Liver (tissue), 9 donors: ENCODE measurements around the gene PHKB. TPM values are rescaled to one million over a fixed set of nuclear protein-coding genes. Genes with fewer than 3 reads are reported as not detected.

Experiments
- DNase-seq: peaks from one replicate; pipeline ENCODE4 v3.0.0-alpha.2; 2017; ENCODE audit warnings: low spot score
- H3K27ac ChIP-seq, 2 donors: one replicate each; pipeline ENCODE4 v1.7.0; 2013; ENCODE audit warnings: inconsistent platforms in 2 of 2, low read length in 2 of 2, control low read depth in 1 of 2, low read depth in 1 of 2, mild to moderate bottlenecking in 1 of 2
- H3K27me3 ChIP-seq, 4 donors: one replicate each; pipeline versions ENCODE4 v1.6.1 to v1.7.0; 2013; ENCODE audit warnings: low read length in 3 of 4, inconsistent platforms in 1 of 4, mild to moderate bottlenecking in 1 of 4, moderate library complexity in 1 of 4; ENCODE audit not compliant: control insufficient read depth in 4 of 4, insufficient read depth in 4 of 4
- H3K36me3 ChIP-seq, 4 donors: one replicate each; pipeline versions ENCODE4 v1.6.1 to v1.7.0; 2013; ENCODE audit warnings: low read length in 3 of 4, mild to moderate bottlenecking in 3 of 4, low read depth in 1 of 4, moderate library complexity in 1 of 4; ENCODE audit not compliant: control insufficient read depth in 4 of 4, insufficient read depth in 3 of 4
- H3K4me1 ChIP-seq, 4 donors: one replicate each; pipeline versions ENCODE4 v1.6.1 to v1.7.0; 2013; ENCODE audit warnings: low read length in 3 of 4, mild to moderate bottlenecking in 3 of 4, moderate library complexity in 1 of 4; ENCODE audit not compliant: control insufficient read depth in 4 of 4, insufficient read depth in 4 of 4
- H3K4me3 ChIP-seq, 3 donors: one replicate each; pipeline versions ENCODE4 v1.6.1 to v1.7.0; 2013; ENCODE audit warnings: low read length in 3 of 3, control low read depth in 1 of 3, low read depth in 1 of 3, mild to moderate bottlenecking in 1 of 3
- H3K9ac ChIP-seq, 2 donors: one replicate each; pipeline ENCODE4 v1.7.0; 2013; ENCODE audit warnings: low read length in 2 of 2, mild to moderate bottlenecking in 2 of 2, moderate library complexity in 2 of 2, control low read depth in 1 of 2, low read depth in 1 of 2
- H3K9me3 ChIP-seq, 4 donors: one replicate each; pipeline versions ENCODE4 v1.6.1 to v1.7.0; 2013; ENCODE audit warnings: low read length in 3 of 4; ENCODE audit not compliant: control insufficient read depth in 4 of 4
- EGR1 ChIP-seq, 2 donors: IDR thresholded peaks; 2 replicates each; pipeline ENCODE4 v1.6.1; 2016 to 2018; ENCODE audit warnings: antibody characterized with exemption in 2 of 2, low read depth in 2 of 2
- FOXA1 ChIP-seq: IDR thresholded peaks from 2 replicates; pipeline ENCODE4 v1.6.1; 2016; ENCODE audit warnings: antibody characterized with exemption
- FOXA2 ChIP-seq: IDR thresholded peaks from 2 replicates; pipeline ENCODE4 v1.6.1; 2016; ENCODE audit warnings: antibody characterized with exemption
- GABPA ChIP-seq, 2 donors: IDR thresholded peaks in 1 of 2; conservative IDR thresholded peaks in 1 of 2; 2 replicates each; pipeline ENCODE4 v1.6.1; 2016; ENCODE audit warnings: antibody characterized with exemption in 2 of 2, mild to moderate bottlenecking in 1 of 2, moderate library complexity in 1 of 2
- HNF4A ChIP-seq, 2 donors: conservative IDR thresholded peaks; 2 replicates each; pipeline ENCODE4 v1.6.1; 2016; ENCODE audit warnings: antibody characterized with exemption in 2 of 2, mild to moderate bottlenecking in 2 of 2
- HNF4G ChIP-seq: IDR thresholded peaks from 2 replicates; pipeline ENCODE4 v1.6.1; 2016; ENCODE audit warnings: antibody characterized with exemption
- JUND ChIP-seq, 2 donors: IDR thresholded peaks; 2 replicates each; pipeline ENCODE4 v1.6.1; 2016; ENCODE audit warnings: antibody characterized with exemption in 2 of 2
- NR2F2 ChIP-seq: IDR thresholded peaks from 2 replicates; pipeline ENCODE4 v1.6.1; 2016; ENCODE audit warnings: antibody characterized with exemption
- RAD21 ChIP-seq, 2 donors: IDR thresholded peaks; 2 replicates each; pipeline ENCODE4 v1.6.1; 2016; ENCODE audit warnings: antibody characterized with exemption in 2 of 2, mild to moderate bottlenecking in 2 of 2
- RXRA ChIP-seq, 2 donors: IDR thresholded peaks; 2 replicates each; pipeline ENCODE4 v1.6.1; 2017 to 2018; ENCODE audit warnings: antibody characterized with exemption in 2 of 2, mild to moderate bottlenecking in 1 of 2
- SP1 ChIP-seq: IDR thresholded peaks from 2 replicates; pipeline ENCODE4 v1.6.1; 2018; ENCODE audit warnings: antibody characterized with exemption, mild to moderate bottlenecking
- YY1 ChIP-seq: IDR thresholded peaks from 2 replicates; pipeline ENCODE4 v1.6.1; 2016; ENCODE audit warnings: antibody characterized with exemption, mild to moderate bottlenecking
- WGBS: extraction: QIAGEN DNeasy Blood & Tissue Kit; methylation state at CpG from one replicate; pipeline ENCODE4 v1.1.7; 2013; 5-methylcytosine and 5-hydroxymethylcytosine counted together
- polyA plus RNA-seq, 2 donors: library from polyadenylated mRNA; stranded (reverse) in 1 of 2; unstranded in 1 of 2; fragments of 200-250 nt in 1 of 2; fragments of >200 nt in 1 of 2; fragmentation: Nextera tagmentation in 1 of 2; extraction: Ambion mirVana in 1 of 2; gene quantifications; one replicate each; pipeline versions ENCODE4 v1.2.1 to v1.2.3, GENCODE V29; 2013 to 2015
- total RNA-seq, 2 donors: library from RNA; depleted of rRNA; stranded (reverse); fragments of >200 nt; gene quantifications; one replicate each; pipeline ENCODE4 v1.2.3, GENCODE V29; 2014
- TF ChIP-seq, protein P1 (sequence below): IDR thresholded peaks from 2 replicates; pipeline ENCODE4 v1.6.1; 2016; ENCODE audit warnings: antibody characterized with exemption, mild to moderate bottlenecking
- TF ChIP-seq, protein P2 (sequence below): IDR thresholded peaks from 2 replicates; pipeline ENCODE4 v1.6.1; 2016; ENCODE audit warnings: antibody characterized with exemption
- TF ChIP-seq, protein P3 (sequence below): fragments of 150-350 bp; IDR thresholded peaks from 2 replicates; pipeline ENCODE4 v1.5.1; 2017; ENCODE audit warnings: improper control_type of control experiment, low read depth, low read length; ENCODE audit not compliant: missing input control
- donor health status: healthy.
- donor health status: healthy.
- donor health status: healthy.
- donor health status: healthy.
- donor health status: healthy.

Gene PHKB
- total and polyA plus RNA-seq, 4 donors: 13.2 to 49.1 (median 29.0) TPM

DNA sequence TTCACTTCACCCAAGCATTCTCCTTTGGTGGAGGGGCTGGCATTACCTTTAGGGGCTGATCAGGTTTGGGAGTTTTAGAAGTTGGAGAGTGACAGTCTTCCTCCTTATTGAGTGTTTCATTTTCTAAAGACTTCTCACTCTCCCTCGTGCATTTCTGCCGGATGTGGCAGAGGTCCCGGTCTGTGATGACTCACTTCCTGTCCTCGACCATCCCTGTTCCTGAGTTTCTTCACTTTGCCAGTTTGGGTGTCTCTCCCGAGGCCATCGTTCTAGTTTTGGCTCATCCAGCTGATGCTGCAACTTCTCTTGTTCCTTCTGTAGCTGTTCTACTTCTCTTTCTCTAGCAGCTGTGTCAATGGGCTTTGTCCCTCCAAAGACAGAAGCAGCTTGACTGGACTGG, 104.3 kb downstream of the PHKB start:
- peaks cover 0 to 4% (median 0%) of the 10 kb centered on the region in 4 donors for H3K36me3 ChIP-seq
- H3K4me1 ChIP-seq: no peaks in the 10 kb centered on the region
- H3K9me3 ChIP-seq: no peaks in the 10 kb centered on the region
- DNase-seq: no peak
- TF ChIP-seq, protein P1, sequence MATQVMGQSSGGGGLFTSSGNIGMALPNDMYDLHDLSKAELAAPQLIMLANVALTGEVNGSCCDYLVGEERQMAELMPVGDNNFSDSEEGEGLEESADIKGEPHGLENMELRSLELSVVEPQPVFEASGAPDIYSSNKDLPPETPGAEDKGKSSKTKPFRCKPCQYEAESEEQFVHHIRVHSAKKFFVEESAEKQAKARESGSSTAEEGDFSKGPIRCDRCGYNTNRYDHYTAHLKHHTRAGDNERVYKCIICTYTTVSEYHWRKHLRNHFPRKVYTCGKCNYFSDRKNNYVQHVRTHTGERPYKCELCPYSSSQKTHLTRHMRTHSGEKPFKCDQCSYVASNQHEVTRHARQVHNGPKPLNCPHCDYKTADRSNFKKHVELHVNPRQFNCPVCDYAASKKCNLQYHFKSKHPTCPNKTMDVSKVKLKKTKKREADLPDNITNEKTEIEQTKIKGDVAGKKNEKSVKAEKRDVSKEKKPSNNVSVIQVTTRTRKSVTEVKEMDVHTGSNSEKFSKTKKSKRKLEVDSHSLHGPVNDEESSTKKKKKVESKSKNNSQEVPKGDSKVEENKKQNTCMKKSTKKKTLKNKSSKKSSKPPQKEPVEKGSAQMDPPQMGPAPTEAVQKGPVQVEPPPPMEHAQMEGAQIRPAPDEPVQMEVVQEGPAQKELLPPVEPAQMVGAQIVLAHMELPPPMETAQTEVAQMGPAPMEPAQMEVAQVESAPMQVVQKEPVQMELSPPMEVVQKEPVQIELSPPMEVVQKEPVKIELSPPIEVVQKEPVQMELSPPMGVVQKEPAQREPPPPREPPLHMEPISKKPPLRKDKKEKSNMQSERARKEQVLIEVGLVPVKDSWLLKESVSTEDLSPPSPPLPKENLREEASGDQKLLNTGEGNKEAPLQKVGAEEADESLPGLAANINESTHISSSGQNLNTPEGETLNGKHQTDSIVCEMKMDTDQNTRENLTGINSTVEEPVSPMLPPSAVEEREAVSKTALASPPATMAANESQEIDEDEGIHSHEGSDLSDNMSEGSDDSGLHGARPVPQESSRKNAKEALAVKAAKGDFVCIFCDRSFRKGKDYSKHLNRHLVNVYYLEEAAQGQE: no peak
- TF ChIP-seq, protein P2, sequence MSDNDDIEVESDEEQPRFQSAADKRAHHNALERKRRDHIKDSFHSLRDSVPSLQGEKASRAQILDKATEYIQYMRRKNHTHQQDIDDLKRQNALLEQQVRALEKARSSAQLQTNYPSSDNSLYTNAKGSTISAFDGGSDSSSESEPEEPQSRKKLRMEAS: peak; percentile 23
- TF ChIP-seq GABPA (IDR thresholded peaks at IDR 0.05 in 1 of 2, conservative IDR thresholded peaks at IDR 0.05 in 1 of 2) (peak; percentile 53 to 60), JUND (IDR thresholded peaks at IDR 0.05) (peak in 1 of 2 donors; percentile 60), RXRA (IDR thresholded peaks at IDR 0.05) (peak in 1 of 2 donors; percentile 6), NR2F2 (no peak)
- no peak overlapping the region for H3K9ac ChIP-seq
- 72% methylated on average over 6 of the region's 6 CpGs for WGBS
- H3K27me3 ChIP-seq: no peaks in the 10 kb centered on the region
- no peak overlapping the region for H3K27ac ChIP-seq
- H3K4me3 ChIP-seq: no peak overlapping the region

DNA sequence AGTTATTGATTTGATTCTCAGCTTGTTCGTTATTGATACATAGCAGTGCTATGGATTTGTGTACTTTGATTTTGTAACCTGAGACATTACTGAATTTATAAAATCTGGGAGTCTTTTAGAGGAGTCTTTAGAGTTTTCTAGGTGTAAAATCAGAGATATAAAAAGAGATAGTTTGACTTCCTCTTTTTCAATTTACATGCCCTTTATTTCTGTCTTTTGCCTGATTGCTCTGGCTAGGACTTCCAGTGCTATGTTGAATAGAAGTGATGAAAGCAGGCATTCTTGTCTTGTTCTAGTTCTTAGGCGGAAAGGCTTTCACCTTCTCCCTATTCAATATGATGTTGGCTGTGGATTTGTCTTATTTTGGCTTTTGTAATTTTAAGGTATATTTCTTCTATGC, 106.2 kb downstream of the PHKB start:
- H3K9ac ChIP-seq: no peak overlapping the region
- no peak overlapping the region for H3K4me3 ChIP-seq
- peaks cover 0 to 4% (median 0%) of the 10 kb centered on the region in 4 donors for H3K36me3 ChIP-seq
- H3K9me3 ChIP-seq: no peaks in the 10 kb centered on the region
- WGBS: 86% methylated on average over 2 of the region's 2 CpGs
- H3K27me3 ChIP-seq: no peaks in the 10 kb centered on the region
- no peak overlapping the region for H3K27ac ChIP-seq
- TF ChIP-seq YY1 (no peak), SP1 (no peak), FOXA2 (no peak), NR2F2 (no peak), HNF4A (conservative IDR thresholded peaks at IDR 0.05) (no peak), RAD21 (IDR thresholded peaks at IDR 0.05) (no peak), FOXA1 (no peak), GABPA (IDR thresholded peaks at IDR 0.05 in 1 of 2, conservative IDR thresholded peaks at IDR 0.05 in 1 of 2) (no peak), EGR1 (IDR thresholded peaks at IDR 0.05; ENCODE audit: low read depth in 2 of 2) (no peak), HNF4G (no peak)
- TF ChIP-seq, protein P2: no peak
- TF ChIP-seq, protein P3, sequence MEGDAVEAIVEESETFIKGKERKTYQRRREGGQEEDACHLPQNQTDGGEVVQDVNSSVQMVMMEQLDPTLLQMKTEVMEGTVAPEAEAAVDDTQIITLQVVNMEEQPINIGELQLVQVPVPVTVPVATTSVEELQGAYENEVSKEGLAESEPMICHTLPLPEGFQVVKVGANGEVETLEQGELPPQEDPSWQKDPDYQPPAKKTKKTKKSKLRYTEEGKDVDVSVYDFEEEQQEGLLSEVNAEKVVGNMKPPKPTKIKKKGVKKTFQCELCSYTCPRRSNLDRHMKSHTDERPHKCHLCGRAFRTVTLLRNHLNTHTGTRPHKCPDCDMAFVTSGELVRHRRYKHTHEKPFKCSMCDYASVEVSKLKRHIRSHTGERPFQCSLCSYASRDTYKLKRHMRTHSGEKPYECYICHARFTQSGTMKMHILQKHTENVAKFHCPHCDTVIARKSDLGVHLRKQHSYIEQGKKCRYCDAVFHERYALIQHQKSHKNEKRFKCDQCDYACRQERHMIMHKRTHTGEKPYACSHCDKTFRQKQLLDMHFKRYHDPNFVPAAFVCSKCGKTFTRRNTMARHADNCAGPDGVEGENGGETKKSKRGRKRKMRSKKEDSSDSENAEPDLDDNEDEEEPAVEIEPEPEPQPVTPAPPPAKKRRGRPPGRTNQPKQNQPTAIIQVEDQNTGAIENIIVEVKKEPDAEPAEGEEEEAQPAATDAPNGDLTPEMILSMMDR: no peak
- no peaks in the 10 kb centered on the region for H3K4me1 ChIP-seq
- no peak for DNase-seq
